ENCODE measurements around the gene APBA2. TPM values are rescaled to one million over a fixed set of nuclear protein-coding genes. Genes with fewer than 3 reads are reported as not detected.
"Not testable (repeated sequence)": the region's sequence is repeated elsewhere in the genome, so short reads cannot be mapped to it uniquely, and the experiment has no call there.

APBA2 gene
- not detected in 2 replicates for total RNA-seq (2014; rRNA removed; shearing (Covaris generic))
- total RNA-seq (2022) = not detected in 2 replicates
- percentile 2 among the genes with signal in this experiment for Bru-seq, nascent RNA
- not detected for BruChase-seq, experiment 1, labeled RNA remaining after a 6-hour chase
- BruChase-seq, experiment 2, labeled RNA remaining after a 2-hour chase = not detected
- long read RNA-seq = 0 reads

GRCh38 chr15:28885630-28886430 is at the start of gene APBA2:
APBA2 (plus strand) TSS chr15:28885974; CDS start chr15:29053885, 167,911 bp downstream.
- POLR2A ChIA-PET = no interaction called here
- H4K20me1 ChIP-seq (ENCODE audit: insufficient read depth, low read length) = no peaks in the 10 kb centered on the region
- H3K4me1 ChIP-seq (ENCODE audit: insufficient read depth, low read length, poor library complexity, severe bottlenecking) = no peaks in the 10 kb centered on the region
- H3K4me2 ChIP-seq (ENCODE audit: low read length) = no peak within 1 kb of the TSS
- DNase-seq (ENCODE audit: low spot score) = no peak
- no peak for TF ChIP-seq EZH2phosphoT487 (IDR thresholded peaks at IDR 0.05; ENCODE audit: borderline replicate concordance, low read depth, low read length)
- no peak for TF ChIP-seq CTCF (conservative IDR thresholded peaks at IDR 0.05; ENCODE audit: low read length)
- H3K4me3 ChIP-seq (ENCODE audit: low read depth, low read length, poor library complexity, severe bottlenecking) = no peak within 1 kb of the TSS
- BruUV-seq (replicated peaks) = no TSS peak
- H3K9me3 ChIP-seq (ENCODE audit: low read length) = no peaks in the 10 kb centered on the region
- H3K36me3 ChIP-seq (ENCODE audit: insufficient read depth, low read length) = no peaks in the 10 kb centered on the region
- CTCF ChIA-PET (ENCODE audit: unreplicated experiment) = no interaction called here
- no peak within 1 kb of the TSS for H3K27ac ChIP-seq (ENCODE audit: low read depth, low read length, poor library complexity, severe bottlenecking)
- intact Hi-C loops (cut with micrococcal nuclease; ENCODE audit: unreplicated experiment) = no loop called here
- H3K9me2 ChIP-seq (ENCODE audit: insufficient read depth, low read length) = no peaks in the 10 kb centered on the region
- no peaks in the 10 kb centered on the region for H3K79me2 ChIP-seq (ENCODE audit: insufficient read depth, low read depth, low read length)
- no peak within 1 kb of the TSS for H2AFZ ChIP-seq (ENCODE audit: low read length)

GRCh38 chr15:28840285-28840684 is 45.5 kb upstream of the APBA2 start:
- H3K27ac ChIP-seq (ENCODE audit: low read depth, low read length, poor library complexity, severe bottlenecking); H3K4me2 ChIP-seq (ENCODE audit: low read length); H2AFZ ChIP-seq (ENCODE audit: low read length); intact Hi-C loops (cut with micrococcal nuclease; ENCODE audit: unreplicated experiment); H3K36me3 ChIP-seq (ENCODE audit: insufficient read depth, low read length); POLR2A ChIA-PET; BruUV-seq (replicated peaks); H3K9me3 ChIP-seq (ENCODE audit: low read length); H3K4me3 ChIP-seq (ENCODE audit: low read depth, low read length, poor library complexity, severe bottlenecking); DNase-seq (ENCODE audit: low spot score); H3K79me2 ChIP-seq (ENCODE audit: insufficient read depth, low read depth, low read length); CTCF ChIA-PET (ENCODE audit: unreplicated experiment); H3K4me1 ChIP-seq (ENCODE audit: insufficient read depth, low read length, poor library complexity, severe bottlenecking); H4K20me1 ChIP-seq (ENCODE audit: insufficient read depth, low read length); H3K9me2 ChIP-seq (ENCODE audit: insufficient read depth, low read length): not testable (repeated sequence)

- H3K36me3 ChIP-seq (ENCODE audit: insufficient read depth, low read length); DNase-seq (ENCODE audit: low spot score); H3K27ac ChIP-seq (ENCODE audit: low read depth, low read length, poor library complexity, severe bottlenecking); H4K20me1 ChIP-seq (ENCODE audit: insufficient read depth, low read length); BruUV-seq (replicated peaks); H3K79me2 ChIP-seq (ENCODE audit: insufficient read depth, low read depth, low read length); intact Hi-C loops (cut with micrococcal nuclease; ENCODE audit: unreplicated experiment); H3K9me3 ChIP-seq (ENCODE audit: low read length); H2AFZ ChIP-seq (ENCODE audit: low read length); H3K4me1 ChIP-seq (ENCODE audit: insufficient read depth, low read length, poor library complexity, severe bottlenecking); CTCF ChIA-PET (ENCODE audit: unreplicated experiment); H3K4me3 ChIP-seq (ENCODE audit: low read depth, low read length, poor library complexity, severe bottlenecking); H3K9me2 ChIP-seq (ENCODE audit: insufficient read depth, low read length); H3K4me2 ChIP-seq (ENCODE audit: low read length); POLR2A ChIA-PET: not testable (repeated sequence)
Measured at GRCh38 chr15:28842210-28842609, 43.6 kb upstream of the APBA2 start.

- H3K9me2 ChIP-seq (ENCODE audit: insufficient read depth, low read length); POLR2A ChIA-PET; H3K79me2 ChIP-seq (ENCODE audit: insufficient read depth, low read depth, low read length); H3K36me3 ChIP-seq (ENCODE audit: insufficient read depth, low read length); H4K20me1 ChIP-seq (ENCODE audit: insufficient read depth, low read length); DNase-seq (ENCODE audit: low spot score); H3K9me3 ChIP-seq (ENCODE audit: low read length); H3K4me2 ChIP-seq (ENCODE audit: low read length); CTCF ChIA-PET (ENCODE audit: unreplicated experiment); H2AFZ ChIP-seq (ENCODE audit: low read length); H3K4me1 ChIP-seq (ENCODE audit: insufficient read depth, low read length, poor library complexity, severe bottlenecking); H3K4me3 ChIP-seq (ENCODE audit: low read depth, low read length, poor library complexity, severe bottlenecking); H3K27ac ChIP-seq (ENCODE audit: low read depth, low read length, poor library complexity, severe bottlenecking); intact Hi-C loops (cut with micrococcal nuclease; ENCODE audit: unreplicated experiment); BruUV-seq (replicated peaks): not testable (repeated sequence)
Measured at GRCh38 chr15:28843520-28843919, 42.3 kb upstream of the APBA2 start.

- H3K9me3 ChIP-seq (ENCODE audit: low read length); H2AFZ ChIP-seq (ENCODE audit: low read length); H4K20me1 ChIP-seq (ENCODE audit: insufficient read depth, low read length); H3K4me3 ChIP-seq (ENCODE audit: low read depth, low read length, poor library complexity, severe bottlenecking); H3K27ac ChIP-seq (ENCODE audit: low read depth, low read length, poor library complexity, severe bottlenecking); H3K4me2 ChIP-seq (ENCODE audit: low read length); DNase-seq (ENCODE audit: low spot score); BruUV-seq (replicated peaks); H3K79me2 ChIP-seq (ENCODE audit: insufficient read depth, low read depth, low read length); H3K36me3 ChIP-seq (ENCODE audit: insufficient read depth, low read length); H3K4me1 ChIP-seq (ENCODE audit: insufficient read depth, low read length, poor library complexity, severe bottlenecking); intact Hi-C loops (cut with micrococcal nuclease; ENCODE audit: unreplicated experiment); POLR2A ChIA-PET; CTCF ChIA-PET (ENCODE audit: unreplicated experiment); H3K9me2 ChIP-seq (ENCODE audit: insufficient read depth, low read length): not testable (repeated sequence)
Measured at GRCh38 chr15:28844147-28844546, 41.6 kb upstream of the APBA2 start.

Data from OCI-LY7 (cell line).